Inflammatory macrophage treated with lipopolysaccharide for 4 hours (primary cell): ENCODE measurements around the gene DDIT3.
A peak's percentile ranks its signal among the peaks of the same experiment; 100 is the strongest.
"Not testable (repeated sequence)": the region's sequence is repeated elsewhere in the genome, so short reads cannot be mapped to it uniquely, and the experiment has no call there.

Experiments used
- DNase-seq: peaks from one replicate; pipeline ENCODE4 v3.0.0-alpha.2; 2020

Gene DDIT3, protein sequence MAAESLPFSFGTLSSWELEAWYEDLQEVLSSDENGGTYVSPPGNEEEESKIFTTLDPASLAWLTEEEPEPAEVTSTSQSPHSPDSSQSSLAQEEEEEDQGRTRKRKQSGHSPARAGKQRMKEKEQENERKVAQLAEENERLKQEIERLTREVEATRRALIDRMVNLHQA

DNA sequence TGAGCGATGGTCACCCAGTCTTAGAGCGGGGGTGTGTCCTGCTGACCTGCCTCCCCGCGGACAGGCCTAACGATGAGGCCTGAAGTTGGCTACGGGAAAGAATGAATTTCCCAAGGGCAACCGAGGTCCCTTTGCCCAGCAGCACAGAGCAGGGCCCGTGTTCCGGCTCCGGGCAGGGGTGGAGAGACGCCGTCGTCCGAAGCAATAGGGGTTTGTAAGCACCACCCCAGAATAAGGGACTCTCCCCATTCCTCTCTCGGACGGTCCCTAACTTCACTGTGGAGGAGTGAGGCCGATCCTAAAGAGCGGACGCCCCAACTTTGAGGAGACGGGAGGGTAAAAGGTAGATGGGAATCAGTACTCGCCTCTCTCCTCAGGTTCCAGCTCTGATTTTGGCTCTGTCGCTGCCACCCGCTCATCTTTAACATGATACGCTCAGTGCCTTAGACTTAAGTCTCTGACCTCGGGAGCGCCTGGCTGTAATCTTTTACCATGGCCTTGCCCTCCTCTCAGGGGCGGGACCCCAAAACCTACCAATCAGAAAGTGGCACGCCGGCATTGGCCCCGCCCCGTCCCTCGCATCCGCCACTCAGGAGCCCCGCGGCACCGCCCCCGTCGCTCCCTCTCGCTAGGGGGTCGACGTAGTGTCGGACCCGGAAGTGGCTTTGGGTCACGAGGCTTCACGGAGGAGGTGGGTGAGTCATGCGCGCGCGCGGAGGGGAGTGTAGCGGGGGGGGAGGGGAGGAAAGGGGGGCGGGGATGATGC is at the start of gene DDIT3:
DDIT3 (minus strand) TSS at position 462 of the 766 bp plus-strand sequence. CDS start 3,108 bp downstream, outside the sequence.
- DNase-seq: peak; percentile 99

DNA sequence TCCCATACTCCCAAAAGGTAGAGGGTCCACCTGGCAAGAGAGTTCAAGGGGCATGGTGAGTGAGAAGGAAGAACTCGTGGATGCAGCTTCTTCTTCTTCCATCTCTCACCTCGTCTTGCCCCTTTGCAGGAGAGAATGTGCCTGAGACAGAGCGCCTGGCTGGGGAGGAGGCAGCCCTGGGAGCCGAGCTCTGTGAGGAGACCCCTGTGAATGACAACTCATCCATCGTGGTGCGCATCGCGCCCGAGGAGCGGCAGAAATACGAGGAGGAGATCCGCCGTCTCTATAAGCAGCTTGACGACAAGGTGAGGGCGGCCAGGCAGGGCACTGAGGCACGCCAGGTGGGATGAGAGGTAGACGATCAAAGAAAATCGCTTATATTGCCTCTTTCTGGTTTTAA is 49.5 kb upstream of the DDIT3 start:
- no peak for DNase-seq

DNA sequence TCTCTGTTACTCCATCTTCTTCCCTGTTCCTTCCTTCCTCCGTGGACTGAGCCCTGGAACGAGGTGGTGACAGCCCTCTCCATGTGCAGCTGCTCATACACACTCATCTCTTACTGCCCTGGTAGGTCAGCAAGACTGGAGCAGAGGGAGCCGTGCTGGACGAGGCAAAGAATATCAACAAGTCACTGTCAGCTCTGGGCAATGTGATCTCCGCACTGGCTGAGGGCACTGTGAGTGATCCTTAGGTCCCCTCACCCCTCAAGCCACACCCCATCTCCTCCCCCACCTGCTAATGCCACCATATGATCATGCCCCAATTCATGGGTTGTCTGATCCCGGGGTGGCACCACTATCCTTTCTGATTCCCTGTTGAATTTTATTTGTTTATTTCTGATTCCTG is 48.5 kb upstream of the DDIT3 start:
- no peak for DNase-seq

DNA sequence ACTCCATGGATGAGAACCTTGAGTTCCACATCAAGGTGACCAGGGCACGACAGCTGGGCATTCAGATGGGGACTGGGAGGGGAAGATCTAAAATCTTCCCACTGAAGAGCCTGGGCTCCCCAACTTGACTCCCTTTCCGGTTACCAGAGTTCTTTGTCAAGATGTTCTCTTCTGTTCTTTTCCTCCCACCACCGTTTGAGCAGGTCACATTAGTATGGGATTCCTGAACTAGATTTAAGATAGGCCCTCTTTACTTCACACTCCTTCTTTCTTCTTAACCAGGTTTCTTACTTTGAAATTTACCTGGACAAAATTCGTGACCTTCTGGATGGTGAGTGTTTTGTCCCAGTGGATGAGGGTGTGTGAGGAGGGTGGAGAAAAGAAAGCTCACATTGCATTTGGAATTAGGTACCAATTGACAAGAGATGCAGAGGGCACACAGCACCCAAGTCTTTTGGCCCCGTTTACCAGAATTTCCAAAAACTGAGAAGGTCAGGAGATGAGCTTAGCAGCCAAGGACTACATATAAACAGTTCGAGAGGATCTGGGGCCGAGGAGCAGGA is 43.9 kb upstream of the DDIT3 start:
- DNase-seq: no peak

DNA sequence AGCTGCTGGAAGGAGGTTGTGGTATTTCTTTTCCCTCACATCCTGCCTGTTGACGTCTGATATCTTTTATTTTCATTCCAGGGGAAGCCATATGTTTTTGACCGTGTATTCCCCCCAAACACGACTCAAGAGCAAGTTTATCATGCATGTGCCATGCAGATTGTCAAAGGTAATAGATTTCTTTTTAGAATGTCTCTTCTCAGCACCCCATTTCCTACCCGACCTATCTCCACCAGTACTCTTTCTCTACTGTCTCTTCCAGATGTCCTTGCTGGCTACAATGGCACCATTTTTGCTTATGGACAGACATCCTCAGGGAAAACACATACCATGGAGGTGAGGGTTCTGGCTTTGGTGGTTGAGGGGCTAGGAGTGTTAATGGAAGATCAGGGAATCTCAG is 43.0 kb upstream of the DDIT3 start:
- no peak for DNase-seq

DNA sequence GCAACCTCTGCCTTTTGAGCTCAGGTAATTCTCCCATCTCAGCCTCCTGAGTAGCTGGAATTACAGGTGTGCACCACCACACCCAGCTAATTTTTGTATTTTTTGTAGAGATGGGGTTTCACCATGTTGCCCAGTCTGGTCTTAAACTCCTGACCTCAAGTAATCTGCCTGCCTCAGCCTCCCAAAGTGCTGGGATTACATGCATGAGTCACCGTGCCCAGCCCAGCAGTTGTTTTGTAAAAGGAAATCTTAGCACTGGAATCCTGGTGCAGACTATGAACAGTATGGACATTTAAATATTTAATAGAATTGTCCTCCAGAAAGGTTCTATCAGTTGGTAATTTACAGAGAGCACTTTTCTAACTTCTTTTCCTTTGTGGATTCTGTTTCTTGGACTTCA is 40.8 kb upstream of the DDIT3 start:
- not testable (repeated sequence) for DNase-seq

DNA sequence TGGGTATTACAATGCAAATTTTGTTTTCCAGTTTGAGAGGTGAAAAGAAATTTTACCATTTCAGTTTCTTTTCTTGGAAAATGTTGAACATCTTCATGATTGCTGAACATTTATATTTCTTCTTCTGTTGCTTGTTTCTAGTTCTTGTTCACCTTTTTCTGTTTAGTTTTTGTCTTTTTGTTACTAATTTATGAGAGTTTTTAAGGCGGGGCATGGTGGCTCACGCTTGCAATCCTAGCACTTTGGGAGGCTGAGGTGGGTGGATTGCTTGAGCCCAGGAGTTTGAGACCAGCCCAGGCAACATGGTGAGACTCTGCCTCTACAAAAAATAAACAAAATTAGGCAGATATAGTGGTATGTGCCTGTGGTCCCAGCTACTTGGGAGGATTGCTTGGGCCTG is 40.2 kb upstream of the DDIT3 start:
- DNase-seq: no peak

DNA sequence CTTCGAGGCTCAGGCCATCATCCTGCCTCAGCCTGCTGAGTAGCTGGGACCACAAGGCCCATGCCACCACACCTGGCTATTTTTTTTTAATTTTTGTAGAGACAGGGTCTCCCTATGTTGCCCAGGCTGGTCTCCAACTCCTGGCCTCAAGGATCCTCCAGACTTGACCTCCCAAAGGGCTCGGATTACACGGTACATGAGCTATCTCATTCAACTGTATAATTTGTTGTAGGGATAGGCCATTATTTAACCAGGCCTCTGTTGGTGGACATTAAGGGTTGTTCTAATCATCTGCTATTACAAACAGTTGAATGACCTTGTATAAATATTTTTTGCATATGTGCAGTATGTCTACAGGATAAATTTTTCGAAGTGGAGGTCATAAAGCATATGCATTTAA is 38.5 kb upstream of the DDIT3 start:
- no peak for DNase-seq

DNA sequence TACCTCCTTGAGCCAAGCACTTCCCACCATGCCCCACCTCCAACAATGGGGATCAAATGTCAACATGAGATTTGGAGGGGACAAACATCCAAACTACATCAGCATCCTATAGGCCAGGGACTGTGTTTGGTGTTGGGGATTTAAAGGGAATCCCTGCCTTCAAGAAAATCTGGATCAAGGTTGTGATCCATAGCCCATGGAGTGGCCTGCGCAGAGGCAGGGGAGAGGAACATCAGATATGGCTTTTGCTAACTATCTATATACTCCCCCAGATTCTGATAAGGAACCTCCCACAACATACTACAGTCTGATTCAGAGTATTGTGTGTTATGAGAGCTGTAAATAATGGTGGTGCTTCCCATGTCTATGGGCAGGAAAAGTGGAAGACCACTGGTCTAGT is 34.6 kb upstream of the DDIT3 start:
- DNase-seq: no peak

DNA sequence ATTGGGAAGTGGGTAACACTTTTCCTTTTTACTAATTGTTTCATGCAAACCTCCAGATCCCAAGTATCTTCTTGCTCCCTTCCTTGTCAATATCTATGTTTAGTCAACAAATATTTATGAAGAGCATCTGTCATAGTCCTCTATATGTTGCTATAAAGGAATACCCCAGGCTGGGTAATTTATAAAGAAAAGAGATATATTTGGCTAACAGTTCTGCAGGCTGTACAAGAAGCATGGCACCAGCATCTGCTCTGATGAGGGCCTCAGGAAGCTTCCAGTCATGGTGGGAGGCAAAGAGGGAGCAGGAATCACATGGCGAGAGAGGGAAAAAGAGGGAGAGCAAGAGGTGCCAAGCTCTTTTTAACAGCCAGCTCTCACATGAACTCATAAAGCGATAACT is 34.1 kb upstream of the DDIT3 start:
- no peak for DNase-seq

DNA sequence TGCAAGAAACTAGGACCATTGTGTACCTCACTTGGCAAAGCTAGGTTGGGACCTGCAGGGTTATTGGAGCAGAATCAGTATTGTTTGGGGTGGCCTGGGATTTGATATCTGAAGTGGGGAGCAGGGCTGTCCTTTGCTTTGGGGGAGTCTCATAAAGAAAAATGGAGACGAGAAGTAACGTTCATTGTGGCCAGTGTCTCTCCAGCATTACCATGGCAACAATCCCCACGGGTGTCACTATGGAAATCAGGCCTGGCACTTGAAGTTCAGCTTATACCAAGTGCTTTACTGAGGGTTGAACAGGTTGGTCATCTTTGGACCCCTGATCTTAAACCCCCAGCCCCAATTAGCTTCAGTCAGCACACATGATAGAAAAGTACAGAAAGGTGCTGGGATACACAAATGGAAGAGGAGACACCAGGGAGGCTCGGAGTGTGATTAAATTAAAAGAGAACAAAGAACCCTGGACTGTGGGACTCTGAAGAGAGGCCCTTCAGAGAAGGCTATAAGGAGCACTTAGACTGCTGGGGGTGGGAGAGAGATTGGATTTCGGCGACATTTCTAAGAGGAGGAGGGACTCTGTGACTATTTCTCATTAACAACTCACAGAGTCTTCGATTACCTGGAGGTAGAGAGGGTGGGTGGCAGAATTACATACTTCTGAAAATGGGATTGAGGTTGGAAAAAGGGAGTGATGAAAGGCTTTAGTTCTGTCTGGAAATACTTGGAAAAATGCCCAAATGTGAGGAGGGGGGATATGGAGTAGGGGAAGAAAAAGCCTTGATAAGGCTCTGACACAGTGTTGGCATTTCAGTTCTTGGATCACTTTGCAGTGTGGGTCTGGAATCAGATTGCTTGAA is 33.3 kb upstream of the DDIT3 start:
- no peak for DNase-seq

DNA sequence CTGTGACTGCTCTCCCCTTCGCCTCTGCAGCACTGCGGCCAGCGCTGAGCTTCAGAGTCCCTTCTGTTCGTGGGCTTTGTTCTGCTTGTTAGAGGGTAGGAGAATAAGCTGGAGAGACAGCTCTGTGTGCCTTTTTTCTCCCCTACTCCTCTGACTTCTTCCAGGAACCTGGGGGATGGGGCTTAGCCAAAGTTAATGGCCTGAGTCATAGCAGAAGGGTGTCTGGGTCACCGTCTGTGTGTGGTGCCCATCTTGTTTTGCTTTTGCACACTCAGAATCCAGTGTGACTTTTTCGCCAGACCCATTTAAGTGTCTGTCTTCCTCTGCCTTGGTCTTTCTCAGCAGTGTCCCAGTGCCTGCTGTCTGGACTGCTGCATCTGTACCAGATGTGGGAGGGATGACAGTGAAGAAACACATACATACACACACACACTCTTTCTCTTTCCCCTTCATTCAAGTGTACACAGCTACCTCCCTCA is 32.6 kb upstream of the DDIT3 start:
- DNase-seq: no peak

DNA sequence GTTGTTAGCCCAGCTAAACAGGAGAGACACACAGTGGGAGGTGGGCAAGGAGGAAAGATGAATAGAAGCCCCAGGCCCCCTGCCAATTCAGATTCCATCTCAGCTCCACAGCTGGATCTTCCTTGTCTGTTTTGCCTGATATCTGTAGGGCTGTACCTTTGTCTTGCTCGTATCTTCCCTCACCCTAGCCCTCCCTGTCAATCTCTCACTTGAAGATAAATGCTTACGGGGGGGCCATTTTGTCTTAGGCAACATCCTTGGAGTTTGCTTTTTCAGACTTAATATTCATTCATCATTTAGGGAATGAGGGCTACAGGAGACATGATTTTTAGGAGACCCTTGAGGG is 32.0 kb upstream of the DDIT3 start:
- no peak for DNase-seq

DNA sequence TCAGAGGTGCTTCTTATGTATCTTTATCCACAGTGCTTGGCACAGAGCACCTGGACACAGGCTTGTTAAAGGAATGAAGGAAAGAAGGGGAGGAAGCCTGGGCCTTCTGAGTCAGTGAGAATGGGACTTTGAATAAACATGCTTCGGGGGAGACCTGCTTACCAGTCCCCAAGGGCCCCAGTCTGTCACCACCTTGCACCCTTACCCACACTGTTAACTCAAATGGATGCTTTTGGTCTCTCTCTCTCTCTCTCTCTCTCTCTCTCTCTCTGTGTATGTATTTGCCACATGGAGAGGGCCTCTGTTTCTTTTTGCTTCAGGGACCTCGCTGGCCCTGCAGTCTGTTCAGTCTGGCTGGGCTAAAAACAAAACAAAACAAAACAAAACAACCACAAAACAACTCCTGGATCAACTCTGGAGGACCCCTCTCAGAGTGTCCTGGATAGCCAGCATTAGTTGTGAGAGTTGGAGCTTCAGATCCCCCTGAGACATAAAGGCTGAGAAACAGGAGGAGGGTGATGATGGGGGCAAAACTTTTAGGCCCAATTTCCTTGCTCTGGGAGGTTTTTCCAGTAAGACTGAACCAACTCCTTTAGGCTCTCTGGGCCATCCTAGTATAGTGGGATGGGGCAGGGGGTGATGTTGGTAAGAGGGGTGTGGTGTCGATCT is 31.5 kb upstream of the DDIT3 start:
- DNase-seq: no peak

DNA sequence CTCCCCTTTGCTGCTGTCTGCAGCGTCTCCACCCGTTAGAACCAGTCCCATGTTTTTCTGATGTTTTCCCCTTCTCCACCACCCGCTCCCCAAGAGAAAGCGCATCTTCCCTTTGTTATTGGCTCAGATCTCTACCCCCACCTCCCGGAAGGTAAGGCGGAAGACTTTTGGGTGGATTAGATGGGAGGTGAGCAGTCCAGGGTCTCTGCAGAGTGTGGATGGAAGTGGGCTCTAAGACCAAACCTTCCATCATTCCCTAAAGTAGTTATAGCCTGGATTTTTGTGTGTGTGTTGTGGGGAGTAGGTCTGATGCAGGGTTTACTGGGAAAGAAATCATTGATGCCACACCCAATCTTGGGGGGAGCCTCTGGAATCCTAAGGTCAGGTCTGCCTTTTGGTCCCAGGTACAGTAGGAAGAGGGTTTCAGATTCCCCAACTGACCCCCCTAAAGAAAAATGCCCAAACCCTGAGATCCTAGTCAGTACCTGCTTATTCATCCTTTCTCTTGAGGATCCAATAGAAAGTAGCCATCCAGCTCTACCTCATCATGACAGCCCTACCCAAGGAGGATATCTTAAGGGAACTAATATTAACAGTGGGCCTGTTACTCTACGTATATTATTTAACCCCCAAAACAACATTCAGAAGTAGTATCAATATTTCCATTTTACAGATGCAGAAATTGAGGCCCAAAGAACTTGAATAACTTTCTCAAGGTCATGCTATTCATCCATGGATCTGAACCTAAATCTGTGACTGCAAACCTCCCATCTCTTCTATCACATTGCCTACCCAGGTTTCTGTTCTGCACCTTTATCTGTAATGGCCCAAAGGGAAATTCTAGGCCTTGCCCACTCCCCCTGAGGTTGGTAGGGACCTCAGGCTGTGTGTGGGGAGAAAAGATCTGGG is 30.6 kb upstream of the DDIT3 start:
- no peak for DNase-seq

DNA sequence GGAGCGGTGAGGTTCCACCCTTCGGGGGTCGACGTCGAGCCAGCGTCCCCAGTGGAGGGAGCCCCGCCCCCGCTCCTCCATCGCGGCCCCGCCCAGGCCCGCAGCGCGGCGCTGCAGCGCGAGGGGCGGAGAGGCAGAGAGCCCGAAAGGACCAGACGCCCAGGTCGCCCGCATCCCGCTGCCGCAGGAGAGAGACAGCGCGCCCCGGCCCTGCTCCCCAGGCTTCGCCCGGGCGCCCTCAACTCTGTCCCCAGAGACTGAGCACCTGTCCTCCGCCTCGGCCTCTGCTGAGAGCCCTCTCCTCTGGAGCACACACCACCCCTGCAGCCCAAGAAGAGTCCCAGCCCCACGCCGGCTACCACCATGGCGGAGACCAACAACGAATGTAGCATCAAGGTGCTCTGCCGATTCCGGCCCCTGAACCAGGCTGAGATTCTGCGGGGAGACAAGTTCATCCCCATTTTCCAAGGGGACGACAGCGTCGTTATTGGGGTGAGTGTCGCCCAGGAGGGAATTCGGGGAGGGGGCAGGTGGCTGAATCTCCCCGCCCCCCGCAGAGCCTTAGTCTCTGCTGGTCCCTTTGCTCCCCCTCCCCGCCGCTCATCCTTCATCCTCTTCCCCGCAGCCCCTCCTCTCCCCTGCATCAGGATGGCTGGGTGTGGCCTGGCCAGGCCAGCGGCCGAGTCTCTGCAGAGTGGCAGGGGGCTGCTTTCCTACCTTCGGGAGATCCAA is 29.8 kb upstream of the DDIT3 start, which contains the start of gene KIF5A:
KIF5A (plus strand) TSS at position 136 of the 732 bp plus-strand sequence; CDS start at position 364, 228 bp downstream.
- DNase-seq: no peak

DNA sequence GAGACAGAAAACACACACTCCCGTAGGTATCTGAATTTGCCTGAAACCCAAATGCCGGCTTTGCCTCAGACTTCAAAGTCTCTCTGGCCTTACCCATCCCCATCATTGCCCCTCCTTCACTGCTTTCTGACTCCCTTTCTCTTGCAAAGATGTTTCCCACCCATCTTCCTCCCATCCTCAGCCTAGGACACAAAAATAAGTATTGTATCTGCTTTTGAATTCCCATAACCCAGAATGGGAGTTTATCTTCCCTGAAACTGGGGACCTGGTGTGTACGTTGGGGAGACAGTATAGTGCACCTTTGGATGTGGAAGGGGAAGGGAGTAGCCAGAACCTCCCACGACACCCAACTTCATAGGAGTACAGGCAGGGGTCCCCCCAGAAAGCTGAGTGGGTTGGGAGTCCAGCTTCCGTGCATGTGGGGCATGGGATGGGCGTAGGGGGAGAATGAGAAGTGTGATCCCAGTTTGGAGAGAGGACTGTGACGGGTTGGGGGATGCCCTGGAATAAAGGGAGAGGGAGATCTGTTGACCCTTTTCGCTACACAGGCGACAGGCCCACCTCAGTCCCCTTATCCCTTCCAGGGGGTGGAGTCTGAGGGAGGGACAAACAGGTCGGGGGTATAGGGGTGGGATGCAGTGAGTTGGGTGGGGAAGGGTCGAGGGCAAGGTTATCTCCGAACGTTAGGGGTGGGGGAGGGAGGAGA is 29.0 kb upstream of the DDIT3 start:
- no peak for DNase-seq

DNA sequence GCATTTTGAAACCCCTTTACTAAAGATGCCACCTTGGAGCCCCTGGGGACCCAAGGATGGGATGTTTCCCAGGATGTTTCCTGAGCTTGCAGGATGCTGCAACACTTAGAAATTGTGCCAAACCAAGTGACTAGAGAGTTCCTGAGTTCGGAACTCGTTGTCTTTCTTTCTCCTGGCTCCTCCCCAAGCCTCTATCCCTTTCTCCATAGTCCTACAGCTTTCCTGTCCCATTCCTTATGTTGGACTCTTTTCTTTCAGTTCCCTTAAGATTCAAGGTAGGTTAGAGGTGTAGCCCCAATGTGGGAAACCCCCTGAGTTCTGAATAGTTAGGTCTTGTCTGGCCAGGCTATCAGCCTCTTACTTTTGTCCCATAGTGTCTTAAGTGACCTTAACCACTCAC is 28.2 kb upstream of the DDIT3 start:
- DNase-seq: no peak

DNA sequence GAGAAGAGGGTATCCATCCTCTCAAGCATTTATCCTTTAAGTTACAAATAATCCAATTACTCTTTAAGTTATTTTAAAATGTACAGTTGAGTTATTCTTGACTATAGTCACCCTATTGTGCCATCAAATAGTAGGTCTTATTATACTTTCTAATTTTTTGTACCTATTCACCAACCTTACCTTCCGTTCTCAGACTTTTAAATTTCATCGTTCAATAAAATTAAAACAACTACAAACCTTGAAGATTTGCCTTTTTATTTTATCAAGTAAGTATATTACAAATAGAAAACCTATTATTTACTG is 27.6 kb upstream of the DDIT3 start:
- no peak for DNase-seq

DNA sequence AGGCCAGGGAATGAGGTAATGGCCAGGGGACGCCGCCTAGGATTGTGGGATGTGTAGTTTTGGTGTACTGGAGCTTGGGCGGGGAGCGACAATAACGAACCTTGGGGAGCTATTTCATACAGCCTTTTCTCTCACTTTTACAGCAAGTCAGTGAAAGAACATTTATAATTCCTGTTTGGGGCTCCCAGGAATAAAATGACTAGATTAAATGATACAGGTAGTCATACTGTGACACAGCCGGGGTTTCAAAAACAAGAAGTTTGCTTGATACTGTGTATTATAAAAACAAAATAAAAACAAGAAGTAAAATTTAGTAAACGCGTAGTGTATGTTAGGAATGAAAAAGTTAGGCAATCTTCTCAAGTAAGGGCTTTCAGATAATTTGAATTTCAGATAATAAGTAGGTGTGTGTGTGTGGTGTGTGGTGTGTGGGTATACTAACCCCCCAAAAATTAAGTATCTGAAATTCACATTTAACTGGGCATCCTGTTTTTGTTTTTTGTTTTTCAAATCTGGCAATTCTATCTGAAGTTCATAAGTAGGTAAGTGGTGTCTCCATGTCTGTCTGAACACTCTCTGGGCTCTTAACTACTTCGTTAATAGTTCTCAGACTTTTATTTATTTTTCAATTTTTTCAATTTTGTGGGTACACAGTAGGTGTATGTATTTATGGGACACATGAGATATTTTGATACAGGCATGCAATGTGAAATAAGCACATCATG is 27.1 kb upstream of the DDIT3 start:
- no peak for DNase-seq
